Kidney epithelial cell (primary cell): ENCODE measurements around the gene FAM221B. TPM values are rescaled to one million over a fixed set of nuclear protein-coding genes. Genes with fewer than 3 reads are reported as not detected.

Experiments used
- DNase-seq: peaks from one replicate; pipeline ENCODE4 v3.0.0-alpha.2; 2010; ENCODE audit warnings: low read depth
- H3K27me3 ChIP-seq: 2 replicates; pipeline ENCODE4 v1.6.0; 2011; ENCODE audit warnings: low read length; ENCODE audit not compliant: control insufficient read depth, insufficient read depth
- H3K36me3 ChIP-seq: 2 replicates; pipeline ENCODE4 v1.5.1; 2011; ENCODE audit warnings: low read length; ENCODE audit not compliant: control insufficient read depth, insufficient read depth
- H3K4me3 ChIP-seq: 2 replicates; pipeline ENCODE4 v1.5.1; 2011; ENCODE audit warnings: low read depth, mild to moderate bottlenecking, control low read depth, low read length
- CTCF ChIP-seq: IDR thresholded peaks from 2 replicates; pipeline ENCODE4 v1.5.1; 2011; ENCODE audit warnings: mild to moderate bottlenecking, moderate library complexity, low read length, control low read depth, inconsistent platforms; ENCODE audit not compliant: insufficient read depth, poor library complexity, severe bottlenecking
- total RNA-seq: library from RNA; depleted of rRNA; stranded (reverse); fragments of >200 nt; gene quantifications from 2 replicates; pipeline ENCODE4 v1.2.3, GENCODE V29; 2015

The FAM221B gene
- not detected in 2 replicates for total RNA-seq

- H3K27me3 ChIP-seq, result no peaks in the 10 kb centered on the region
- no peak for TF ChIP-seq CTCF
- DNase-seq, result no peak
- no peaks in the 10 kb centered on the region for H3K36me3 ChIP-seq
- H3K4me3 ChIP-seq, result peak within 1 kb of the TSS; percentile 54
These were observed at the start of gene FAM221B for GRCh38 chr9:35828716-35829083. Gene FAM221B (minus strand): TSS chr9:35828732. CDS start chr9:35826161, 2,571 bp downstream.

GRCh38 chr9:35872505-35872904 is 44.0 kb upstream of the FAM221B start:
- no peak for TF ChIP-seq CTCF
- H3K36me3 ChIP-seq, result no peaks in the 10 kb centered on the region
- no peak for DNase-seq
- H3K27me3 ChIP-seq, result no peaks in the 10 kb centered on the region
- H3K4me3 ChIP-seq, result no peak overlapping the region

GRCh38 chr9:35871545-35871944 is 43.0 kb upstream of the FAM221B start:
- H3K4me3 ChIP-seq, result no peak overlapping the region
- no peak for TF ChIP-seq CTCF

GRCh38 chr9:35870351-35870923 is 41.9 kb upstream of the FAM221B start, which contains the start of gene OR13J1:
Gene OR13J1 (minus strand): TSS chr9:35870401. CDS start chr9:35870401, 0 bp downstream.
- Histone ChIP-seq H3K27me3 (no peaks in the 10 kb centered on the region), H3K4me3 (no peak within 1 kb of the TSS), H3K36me3 (no peaks in the 10 kb centered on the region)
- no peak for DNase-seq
- no peak for TF ChIP-seq CTCF

More at GRCh38 chr9:35871545-35871944, 43.0 kb upstream of the FAM221B start:
- Histone ChIP-seq H3K27me3 (no peaks in the 10 kb centered on the region), H3K36me3 (no peaks in the 10 kb centered on the region)
- peak; percentile 1 for DNase-seq

GRCh38 chr9:35869621-35870216 is 41.2 kb upstream of the FAM221B start:
- no peaks in the 10 kb centered on the region for H3K27me3 ChIP-seq
- no peak for DNase-seq
- no peak for TF ChIP-seq CTCF
- no peaks in the 10 kb centered on the region for H3K36me3 ChIP-seq
- no peak overlapping the region for H3K4me3 ChIP-seq

GRCh38 chr9:35868933-35869332 is 40.4 kb upstream of the FAM221B start:
- no peak for DNase-seq
- no peaks in the 10 kb centered on the region for H3K27me3 ChIP-seq
- no peak for TF ChIP-seq CTCF
- H3K4me3 ChIP-seq, result no peak overlapping the region
- H3K36me3 ChIP-seq, result no peaks in the 10 kb centered on the region
